OCI-LY3 (cell line): ENCODE data around the gene CETP.

Experiments used
- CTCF ChIP-seq: fragments of 200-600, 300-600 bp; sonication (generic); IDR thresholded peaks from 2 replicates; pipeline ENCODE4 v1.5.1; 2014; ENCODE audit warnings: antibody characterized with exemption, low read length, low read depth
- EZH2phosphoT487 ChIP-seq: fragments of 200-600 bp; shearing (Covaris generic); IDR thresholded peaks from 2 replicates; pipeline ENCODE4 v1.6.1; 2018; ENCODE audit warnings: antibody characterized with exemption, mixed run types, low read depth

DNA sequence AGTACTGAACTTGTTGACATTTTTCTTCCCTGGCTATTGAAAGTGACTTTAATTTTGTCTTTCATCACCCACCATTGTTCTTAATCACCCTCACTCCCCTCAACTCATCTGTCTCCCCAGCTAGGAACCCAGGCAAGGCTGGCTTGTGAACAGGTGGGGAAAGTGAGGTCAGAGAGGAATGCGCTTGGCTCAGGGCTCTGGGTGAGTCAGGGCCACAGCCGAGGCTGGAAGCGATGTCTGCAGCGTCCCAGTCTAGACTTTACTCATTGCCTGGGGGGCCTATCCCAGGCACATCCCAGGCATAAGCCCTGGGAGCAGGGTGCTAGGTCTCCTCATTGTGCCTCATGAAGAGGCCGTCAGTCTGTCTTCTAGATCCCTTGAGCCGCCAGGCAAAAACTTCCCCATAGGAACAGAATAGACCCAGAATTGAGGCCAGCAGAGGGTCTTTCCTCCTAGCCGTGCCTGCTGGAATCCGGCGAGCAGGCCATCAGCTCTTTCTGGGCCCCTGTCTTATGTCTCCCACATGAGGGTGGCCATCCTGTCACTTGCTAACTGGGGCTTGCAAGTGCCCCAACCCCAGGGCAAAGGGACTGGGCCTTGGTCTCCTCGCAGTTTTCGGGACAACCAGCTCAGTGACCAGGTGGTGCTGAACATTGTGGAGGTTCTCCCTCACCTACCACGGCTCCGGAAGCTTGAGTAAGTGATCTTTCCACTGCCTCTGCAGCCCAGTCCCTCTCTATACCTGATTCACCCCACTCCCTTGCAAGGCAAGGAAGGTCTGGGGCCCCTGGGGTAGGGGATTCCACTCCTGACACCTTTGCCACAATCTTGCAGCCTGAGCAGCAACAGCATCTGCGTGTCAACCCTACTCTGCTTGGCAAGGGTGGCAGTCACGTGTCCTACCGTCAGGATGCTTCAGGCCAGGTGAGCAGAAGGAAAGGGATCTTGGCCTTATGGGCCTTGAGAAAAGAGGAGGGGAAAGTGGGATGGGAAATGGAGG is 67.7 kb downstream of the CETP start:
- TF ChIP-seq CTCF = no peak
- no peak for TF ChIP-seq EZH2phosphoT487
